HL-60 (cell line): ENCODE results near the gene CEP350.

Experiments used
- GABPA ChIP-seq: IDR thresholded peaks from 2 replicates; pipeline ENCODE4 v1.6.1; 2012; ENCODE audit warnings: low read depth
- POLR2AphosphoS5 ChIP-seq: IDR thresholded peaks from 2 replicates; pipeline ENCODE4 v1.6.1; 2012; ENCODE audit warnings: low read depth
- SPI1 ChIP-seq: IDR thresholded peaks from 2 replicates; pipeline ENCODE4 v1.6.1; 2012; ENCODE audit warnings: low read depth, mild to moderate bottlenecking, borderline replicate concordance
- TF ChIP-seq, protein P1 (sequence below): IDR thresholded peaks from one replicate; pipeline ENCODE4 v1.5.1; 2011; ENCODE audit warnings: low read length, control low read depth, inconsistent platforms; ENCODE audit not compliant: insufficient read depth
- TF ChIP-seq, protein P2 (sequence below): IDR thresholded peaks from 2 replicates; pipeline ENCODE4 v1.6.1; 2012; ENCODE audit warnings: low read depth; ENCODE audit not compliant: insufficient replicate concordance

DNA sequence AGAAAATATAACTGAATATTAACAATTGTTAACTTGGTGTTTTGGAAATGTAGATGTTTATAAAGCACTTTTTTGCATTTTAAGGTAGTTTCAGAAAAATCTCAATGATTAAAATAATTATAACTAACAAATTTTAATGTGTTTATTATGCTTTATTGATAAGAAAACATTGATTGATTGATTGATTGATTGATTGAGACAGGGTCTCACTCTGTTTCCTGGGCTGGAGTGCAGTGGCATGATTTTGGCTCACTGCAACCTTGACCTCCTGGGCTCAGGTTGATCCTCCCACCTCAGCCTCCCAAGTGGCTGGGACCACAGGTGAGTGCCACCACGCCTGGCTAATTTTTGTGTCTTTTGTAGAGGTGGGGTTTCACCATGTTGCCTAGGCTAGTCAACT lies 106.4 kb downstream of the CEP350 start:
- TF ChIP-seq, protein P1, sequence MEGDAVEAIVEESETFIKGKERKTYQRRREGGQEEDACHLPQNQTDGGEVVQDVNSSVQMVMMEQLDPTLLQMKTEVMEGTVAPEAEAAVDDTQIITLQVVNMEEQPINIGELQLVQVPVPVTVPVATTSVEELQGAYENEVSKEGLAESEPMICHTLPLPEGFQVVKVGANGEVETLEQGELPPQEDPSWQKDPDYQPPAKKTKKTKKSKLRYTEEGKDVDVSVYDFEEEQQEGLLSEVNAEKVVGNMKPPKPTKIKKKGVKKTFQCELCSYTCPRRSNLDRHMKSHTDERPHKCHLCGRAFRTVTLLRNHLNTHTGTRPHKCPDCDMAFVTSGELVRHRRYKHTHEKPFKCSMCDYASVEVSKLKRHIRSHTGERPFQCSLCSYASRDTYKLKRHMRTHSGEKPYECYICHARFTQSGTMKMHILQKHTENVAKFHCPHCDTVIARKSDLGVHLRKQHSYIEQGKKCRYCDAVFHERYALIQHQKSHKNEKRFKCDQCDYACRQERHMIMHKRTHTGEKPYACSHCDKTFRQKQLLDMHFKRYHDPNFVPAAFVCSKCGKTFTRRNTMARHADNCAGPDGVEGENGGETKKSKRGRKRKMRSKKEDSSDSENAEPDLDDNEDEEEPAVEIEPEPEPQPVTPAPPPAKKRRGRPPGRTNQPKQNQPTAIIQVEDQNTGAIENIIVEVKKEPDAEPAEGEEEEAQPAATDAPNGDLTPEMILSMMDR: no peak
- TF ChIP-seq SPI1 (no peak), POLR2AphosphoS5 (no peak), GABPA (no peak)
- TF ChIP-seq, protein P2, sequence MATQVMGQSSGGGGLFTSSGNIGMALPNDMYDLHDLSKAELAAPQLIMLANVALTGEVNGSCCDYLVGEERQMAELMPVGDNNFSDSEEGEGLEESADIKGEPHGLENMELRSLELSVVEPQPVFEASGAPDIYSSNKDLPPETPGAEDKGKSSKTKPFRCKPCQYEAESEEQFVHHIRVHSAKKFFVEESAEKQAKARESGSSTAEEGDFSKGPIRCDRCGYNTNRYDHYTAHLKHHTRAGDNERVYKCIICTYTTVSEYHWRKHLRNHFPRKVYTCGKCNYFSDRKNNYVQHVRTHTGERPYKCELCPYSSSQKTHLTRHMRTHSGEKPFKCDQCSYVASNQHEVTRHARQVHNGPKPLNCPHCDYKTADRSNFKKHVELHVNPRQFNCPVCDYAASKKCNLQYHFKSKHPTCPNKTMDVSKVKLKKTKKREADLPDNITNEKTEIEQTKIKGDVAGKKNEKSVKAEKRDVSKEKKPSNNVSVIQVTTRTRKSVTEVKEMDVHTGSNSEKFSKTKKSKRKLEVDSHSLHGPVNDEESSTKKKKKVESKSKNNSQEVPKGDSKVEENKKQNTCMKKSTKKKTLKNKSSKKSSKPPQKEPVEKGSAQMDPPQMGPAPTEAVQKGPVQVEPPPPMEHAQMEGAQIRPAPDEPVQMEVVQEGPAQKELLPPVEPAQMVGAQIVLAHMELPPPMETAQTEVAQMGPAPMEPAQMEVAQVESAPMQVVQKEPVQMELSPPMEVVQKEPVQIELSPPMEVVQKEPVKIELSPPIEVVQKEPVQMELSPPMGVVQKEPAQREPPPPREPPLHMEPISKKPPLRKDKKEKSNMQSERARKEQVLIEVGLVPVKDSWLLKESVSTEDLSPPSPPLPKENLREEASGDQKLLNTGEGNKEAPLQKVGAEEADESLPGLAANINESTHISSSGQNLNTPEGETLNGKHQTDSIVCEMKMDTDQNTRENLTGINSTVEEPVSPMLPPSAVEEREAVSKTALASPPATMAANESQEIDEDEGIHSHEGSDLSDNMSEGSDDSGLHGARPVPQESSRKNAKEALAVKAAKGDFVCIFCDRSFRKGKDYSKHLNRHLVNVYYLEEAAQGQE: no peak
